Measurements from ENCODE around the gene RAB5B. TPM values are rescaled to one million over a fixed set of nuclear protein-coding genes. Genes with fewer than 3 reads are reported as not detected.

The RAB5B gene
- polyA plus RNA-seq, 3 donors = 44.0 to 63.0 (median 48.5) TPM

GRCh38 chr12:55931780-55932550 is 41.9 kb upstream of the RAB5B start:
- Mint-ChIP-seq H3K9me3 (no peaks in the 10 kb centered on the region), H3K36me3 (peaks cover 13 to 17% of the 10 kb centered on the region in 2 donors), H3K4me3 (peak overlapping the region; percentile 97 to 99), H3K27ac (peak overlapping the region; percentile 85 to 99 (median 94)), H3K4me1 (peaks cover 61% of the 10 kb centered on the region), H3K27me3 (ENCODE audit: low read depth in 3 of 3) (peaks cover 0 to 3% (median 1%) of the 10 kb centered on the region in 3 donors)
- peak overlapping the region; percentile 92 to 97 (median 96) for H3K4me3 ChIP-seq (replicated peaks in 1 of 3; ENCODE audit: low read depth in 2 of 3, low read length in 3 of 3)
- peak overlapping the region; percentile 88 for H3K4me2 ChIP-seq (replicated peaks; ENCODE audit: extremely low read depth, low read length, poor library complexity, severe bottlenecking)
- no peaks in the 10 kb centered on the region for H3K9me3 ChIP-seq (replicated peaks in 1 of 2; ENCODE audit: control insufficient read depth in 1 of 2, insufficient read depth in 1 of 2, low read length in 2 of 2)
- peak overlapping the region; percentile 82 for H3K9ac ChIP-seq (ENCODE audit: insufficient read depth, low read length, poor library complexity, severe bottlenecking)
- peak overlapping the region; percentile 70 for H2AFZ ChIP-seq (ENCODE audit: insufficient read depth, low read depth, low read length, poor library complexity, severe bottlenecking)
- under 1% methylated on average over 40 of the region's 60 CpGs for WGBS (ENCODE audit: insufficient coverage)
- H3K4me1 ChIP-seq (ENCODE audit: control insufficient read depth in 1 of 2, insufficient read depth in 2 of 2, low read length in 2 of 2) = peaks cover 57 to 59% of the 10 kb centered on the region in 2 donors
- peak in 2 of 3 donors; percentile 28 to 29 for DNase-seq
- H3K36me3 ChIP-seq (replicated peaks in 1 of 2; ENCODE audit: control insufficient read depth in 1 of 2, insufficient read depth in 2 of 2, low read length in 2 of 2) = peaks cover 5 to 18% of the 10 kb centered on the region in 2 donors
- intact Hi-C loops (cut with micrococcal nuclease) = loop anchor here in 1 of 2 donors (5.0 kb wide), 1 partner anchor 35 kb away; the partner anchor contains the start of genes CDK2 and PMEL
- H3K27ac ChIP-seq (ENCODE audit: low read depth in 1 of 2, low read length in 2 of 2) = peak overlapping the region; percentile 78 to 96
- no peaks in the 10 kb centered on the region for H3K27me3 ChIP-seq (ENCODE audit: control insufficient read depth in 2 of 2, insufficient read depth in 2 of 2, low read length in 2 of 2)
- peaks cover 13% of the 10 kb centered on the region for H4K20me1 ChIP-seq (ENCODE audit: insufficient read depth, low read length)
- TF ChIP-seq, protein P1, sequence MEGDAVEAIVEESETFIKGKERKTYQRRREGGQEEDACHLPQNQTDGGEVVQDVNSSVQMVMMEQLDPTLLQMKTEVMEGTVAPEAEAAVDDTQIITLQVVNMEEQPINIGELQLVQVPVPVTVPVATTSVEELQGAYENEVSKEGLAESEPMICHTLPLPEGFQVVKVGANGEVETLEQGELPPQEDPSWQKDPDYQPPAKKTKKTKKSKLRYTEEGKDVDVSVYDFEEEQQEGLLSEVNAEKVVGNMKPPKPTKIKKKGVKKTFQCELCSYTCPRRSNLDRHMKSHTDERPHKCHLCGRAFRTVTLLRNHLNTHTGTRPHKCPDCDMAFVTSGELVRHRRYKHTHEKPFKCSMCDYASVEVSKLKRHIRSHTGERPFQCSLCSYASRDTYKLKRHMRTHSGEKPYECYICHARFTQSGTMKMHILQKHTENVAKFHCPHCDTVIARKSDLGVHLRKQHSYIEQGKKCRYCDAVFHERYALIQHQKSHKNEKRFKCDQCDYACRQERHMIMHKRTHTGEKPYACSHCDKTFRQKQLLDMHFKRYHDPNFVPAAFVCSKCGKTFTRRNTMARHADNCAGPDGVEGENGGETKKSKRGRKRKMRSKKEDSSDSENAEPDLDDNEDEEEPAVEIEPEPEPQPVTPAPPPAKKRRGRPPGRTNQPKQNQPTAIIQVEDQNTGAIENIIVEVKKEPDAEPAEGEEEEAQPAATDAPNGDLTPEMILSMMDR (IDR thresholded peaks at IDR 0.05) = no peak
- H3K79me2 ChIP-seq (ENCODE audit: insufficient read depth, low read length) = peaks cover 59% of the 10 kb centered on the region

DNA sequence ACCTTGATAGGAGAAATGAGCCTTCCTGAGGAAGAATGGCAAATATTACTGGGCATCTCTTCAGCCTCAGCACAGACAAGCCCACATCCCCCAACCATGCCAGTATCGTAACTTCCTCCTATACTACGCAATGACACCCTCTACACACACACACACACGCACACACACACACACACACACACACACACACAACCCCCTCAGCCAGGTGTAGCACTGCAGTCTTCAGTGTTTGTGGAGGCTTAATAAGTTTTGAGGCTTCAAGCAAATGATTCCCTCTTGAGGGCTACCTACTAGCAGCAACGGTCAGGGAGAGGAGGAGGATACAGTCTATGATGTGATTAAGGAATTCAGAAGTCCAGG is 41.3 kb upstream of the RAB5B start:
- H3K27ac Mint-ChIP-seq = peak overlapping the region; percentile 85 to 99 (median 94)
- intact Hi-C loops (cut with micrococcal nuclease) = loop anchor here in 1 of 2 donors (5.0 kb wide), 1 partner anchor 35 kb away; the partner anchor contains the start of genes CDK2 and PMEL
- H2AFZ ChIP-seq (ENCODE audit: insufficient read depth, low read depth, low read length, poor library complexity, severe bottlenecking) = peak overlapping the region; percentile 70
- H4K20me1 ChIP-seq (ENCODE audit: insufficient read depth, low read length) = peaks cover 13% of the 10 kb centered on the region
- no peaks in the 10 kb centered on the region for H3K27me3 ChIP-seq (ENCODE audit: control insufficient read depth in 2 of 2, insufficient read depth in 2 of 2, low read length in 2 of 2)
- peak overlapping the region; percentile 82 for H3K9ac ChIP-seq (ENCODE audit: insufficient read depth, low read length, poor library complexity, severe bottlenecking)
- no peaks in the 10 kb centered on the region for H3K9me3 Mint-ChIP-seq
- peak overlapping the region; percentile 97 to 99 for H3K4me3 Mint-ChIP-seq
- H3K27me3 Mint-ChIP-seq (ENCODE audit: low read depth in 3 of 3) = peaks cover 0 to 3% (median 1%) of the 10 kb centered on the region in 3 donors
- no CpG with 5 or more reads among the region's 4 CpGs for whole genome bisulfite sequencing (ENCODE audit: insufficient coverage)
- peaks cover 10 to 23% of the 10 kb centered on the region in 2 donors for H3K36me3 ChIP-seq (replicated peaks in 1 of 2; ENCODE audit: control insufficient read depth in 1 of 2, insufficient read depth in 2 of 2, low read length in 2 of 2)
- peaks cover 61% of the 10 kb centered on the region for H3K4me1 Mint-ChIP-seq
- no peaks in the 10 kb centered on the region for H3K9me3 ChIP-seq (replicated peaks in 1 of 2; ENCODE audit: control insufficient read depth in 1 of 2, insufficient read depth in 1 of 2, low read length in 2 of 2)
- H3K4me1 ChIP-seq (ENCODE audit: control insufficient read depth in 1 of 2, insufficient read depth in 2 of 2, low read length in 2 of 2) = peaks cover 57 to 59% of the 10 kb centered on the region in 2 donors
- peaks cover 53% of the 10 kb centered on the region for H3K79me2 ChIP-seq (ENCODE audit: insufficient read depth, low read length)
- peak; percentile 63 to 77 (median 67) for DNase-seq
- H3K4me2 ChIP-seq (replicated peaks; ENCODE audit: extremely low read depth, low read length, poor library complexity, severe bottlenecking) = peak overlapping the region; percentile 88
- H3K36me3 Mint-ChIP-seq = peaks cover 19 to 22% of the 10 kb centered on the region in 2 donors
- peak overlapping the region; percentile 76 to 96 for H3K27ac ChIP-seq (ENCODE audit: low read depth in 1 of 2, low read length in 2 of 2)
- peak overlapping the region; percentile 92 to 97 (median 96) for H3K4me3 ChIP-seq (replicated peaks in 1 of 3; ENCODE audit: low read depth in 2 of 3, low read length in 3 of 3)
- TF ChIP-seq, protein P1 (IDR thresholded peaks at IDR 0.05) = no peak
